ENCODE results near the gene C14orf93. TPM values are rescaled to one million over a fixed set of nuclear protein-coding genes. Genes with fewer than 3 reads are reported as not detected.
A peak's percentile ranks its signal among the peaks of the same experiment; 100 is the strongest.

C14orf93 gene
- total RNA-seq, 3 donors from 2014 or later, result 10.8 to 24.1 (median 19.4) TPM

GRCh38 chr14:22993517-22993916 is 16.4 kb downstream of the C14orf93 start:
- H3K9me3 ChIP-seq, result no peaks in the 10 kb centered on the region
- intact Hi-C loops (cut with DNase I; ENCODE audit: low total_unique reads), result no loop called here
- TF ChIP-seq POLR2AphosphoS5 (IDR thresholded peaks at IDR 0.05), result no peak
- no peak for TF ChIP-seq CTCF (IDR thresholded peaks at IDR 0.05)
- no peak for TF ChIP-seq POLR2A (IDR thresholded peaks at IDR 0.05)
- H3K4me1 ChIP-seq, result no peaks in the 10 kb centered on the region
- no peaks in the 10 kb centered on the region for H3K36me3 ChIP-seq
- DNase-seq (ENCODE audit: low spot score in 2 of 2), result no peak
- H3K4me3 ChIP-seq, result no peak overlapping the region
- H3K27me3 ChIP-seq, result no peaks in the 10 kb centered on the region
- H3K27ac ChIP-seq, result peak overlapping the region in 1 of 2 donors; percentile 1

GRCh38 chr14:22991852-22992251 is 18.1 kb downstream of the C14orf93 start:
- Histone ChIP-seq H3K4me3 (no peak overlapping the region), H3K27ac (no peak overlapping the region), H3K27me3 (no peaks in the 10 kb centered on the region), H3K36me3 (no peaks in the 10 kb centered on the region), H3K9me3 (no peaks in the 10 kb centered on the region), H3K4me1 (no peaks in the 10 kb centered on the region)
- no peak for TF ChIP-seq POLR2A (IDR thresholded peaks at IDR 0.05)
- intact Hi-C loops (cut with DNase I; ENCODE audit: low total_unique reads), result no loop called here
- DNase-seq (ENCODE audit: low spot score in 2 of 2), result no peak

DNA sequence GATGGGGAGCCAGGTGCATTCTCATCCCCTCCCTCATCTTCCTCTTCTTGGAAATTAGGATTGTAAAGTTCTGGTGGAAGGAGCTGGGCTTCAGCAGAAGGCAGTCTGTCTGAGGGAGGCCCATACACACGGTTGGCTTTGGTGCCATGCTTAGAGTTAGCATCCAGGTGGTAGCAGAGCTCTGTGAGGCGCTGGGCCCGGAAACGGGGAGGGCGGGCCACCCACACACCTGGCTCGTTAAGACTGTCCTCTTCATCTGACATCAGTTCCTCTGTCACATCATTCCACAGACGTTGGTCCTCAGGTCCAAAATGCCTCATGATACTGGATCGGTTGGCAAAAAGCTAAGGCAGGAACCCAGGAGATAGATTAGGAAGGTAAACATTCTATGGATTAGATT is 22.7 kb downstream of the C14orf93 start:
- no peaks in the 10 kb centered on the region for H3K4me1 ChIP-seq
- intact Hi-C loops (cut with DNase I; ENCODE audit: low total_unique reads), result loop anchor here (5.0 kb wide), 1 partner anchor 335 kb away; the partner anchor contains the start of gene PABPN1
- no peak overlapping the region for H3K4me3 ChIP-seq
- H3K9me3 ChIP-seq, result no peaks in the 10 kb centered on the region
- no peaks in the 10 kb centered on the region for H3K36me3 ChIP-seq
- no peak for TF ChIP-seq CTCF (IDR thresholded peaks at IDR 0.05)
- TF ChIP-seq POLR2AphosphoS5 (IDR thresholded peaks at IDR 0.05), result no peak
- no peak for TF ChIP-seq POLR2A (IDR thresholded peaks at IDR 0.05)
- no peak overlapping the region for H3K27ac ChIP-seq
- DNase-seq (ENCODE audit: low spot score in 2 of 2), result no peak
- no peaks in the 10 kb centered on the region for H3K27me3 ChIP-seq

DNA sequence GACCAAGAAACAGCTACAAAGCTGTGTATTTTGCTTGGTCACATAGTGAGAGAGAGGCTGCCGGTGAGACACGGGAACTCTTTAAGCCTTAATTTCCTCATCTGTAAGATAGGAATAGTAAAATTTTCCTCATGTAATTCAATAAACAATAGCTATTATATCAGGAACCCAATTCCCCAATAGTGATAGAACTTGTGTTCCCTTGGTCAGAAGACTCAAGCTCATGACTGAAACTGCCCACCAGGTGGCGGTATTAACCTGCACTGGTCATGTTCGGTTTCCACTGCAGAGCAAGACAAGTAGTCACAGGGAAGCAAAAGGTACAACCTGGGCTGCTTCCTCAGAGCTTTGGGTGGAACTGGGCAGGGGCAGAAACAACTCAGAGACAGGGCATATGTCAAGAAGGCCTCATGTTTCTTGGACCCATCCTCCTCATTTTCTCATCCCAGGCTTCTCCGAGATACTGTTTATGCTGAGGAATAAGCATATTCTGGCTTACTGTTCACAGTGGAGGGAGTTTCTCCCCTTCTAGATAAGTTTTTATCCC is 23.4 kb downstream of the C14orf93 start:
- Histone ChIP-seq H3K36me3 (no peaks in the 10 kb centered on the region), H3K9me3 (no peaks in the 10 kb centered on the region), H3K4me1 (no peaks in the 10 kb centered on the region), H3K27me3 (peaks cover 0 to 1% of the 10 kb centered on the region in 2 donors), H3K27ac (no peak overlapping the region), H3K4me3 (no peak overlapping the region)
- intact Hi-C loops (cut with DNase I; ENCODE audit: low total_unique reads), result loop anchor here (5.0 kb wide), 1 partner anchor 336 kb away; the partner anchor contains the start of gene PABPN1
- TF ChIP-seq POLR2AphosphoS5 (IDR thresholded peaks at IDR 0.05) (peak in 2 of 3 donors; percentile 23 to 36), CTCF (IDR thresholded peaks at IDR 0.05) (peak; percentile 87 to 95 (median 93)), POLR2A (IDR thresholded peaks at IDR 0.05) (no peak)
- peak; percentile 90 for DNase-seq (ENCODE audit: low spot score in 2 of 2)

DNA sequence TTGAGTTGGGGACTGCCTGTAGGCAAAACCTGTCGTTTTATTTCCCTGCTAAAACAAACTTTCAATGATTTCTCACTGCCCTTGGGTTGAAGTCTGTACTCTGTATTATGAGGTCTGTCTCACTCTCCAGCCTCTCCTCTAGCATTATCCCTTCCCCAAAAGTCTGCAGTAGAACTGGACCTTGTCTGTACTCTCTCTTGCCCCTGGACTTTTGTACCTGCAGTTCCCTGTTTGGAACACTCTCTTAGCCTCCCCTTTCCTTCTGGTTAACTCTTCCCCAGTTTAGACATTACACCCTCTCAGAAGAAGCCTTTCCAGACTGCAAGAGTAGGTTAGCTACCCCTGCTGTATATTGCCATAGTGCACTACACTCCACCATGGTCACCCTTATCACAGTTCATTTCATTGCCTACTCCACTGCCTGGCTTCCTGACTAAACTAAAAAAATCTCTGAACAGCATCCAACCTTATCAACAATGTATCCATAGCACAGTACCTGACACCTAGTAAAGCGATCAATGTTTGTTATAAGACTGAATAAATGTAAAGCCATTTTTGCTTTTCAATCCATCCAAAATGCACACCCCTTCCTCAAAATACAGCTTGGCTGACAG is 23.9 kb downstream of the C14orf93 start:
- no peaks in the 10 kb centered on the region for H3K4me1 ChIP-seq
- no peaks in the 10 kb centered on the region for H3K9me3 ChIP-seq
- no peak overlapping the region for H3K4me3 ChIP-seq
- intact Hi-C loops (cut with DNase I; ENCODE audit: low total_unique reads), result loop anchor here (5.0 kb wide), 1 partner anchor 336 kb away; the partner anchor contains the start of gene PABPN1
- TF ChIP-seq CTCF (IDR thresholded peaks at IDR 0.05), result no peak
- DNase-seq (ENCODE audit: low spot score in 2 of 2), result no peak
- H3K27ac ChIP-seq, result no peak overlapping the region
- H3K36me3 ChIP-seq, result no peaks in the 10 kb centered on the region
- peaks cover 0 to 3% of the 10 kb centered on the region in 2 donors for H3K27me3 ChIP-seq

All from breast epithelium (tissue), 4 donors.